GM12865 (cell line): ENCODE results near the gene LYRM1.
"Not testable (repeated sequence)": the region's sequence is repeated elsewhere in the genome, so short reads cannot be mapped to it uniquely, and the experiment has no call there.

Source experiments
- DNase-seq: peaks from one replicate; pipeline ENCODE4 v3.0.0; 2010; ENCODE audit warnings: low read depth
- H3K4me3 ChIP-seq: 2 replicates; pipeline ENCODE4 v1.5.1; 2011; ENCODE audit warnings: mild to moderate bottlenecking, low read depth, low read length, control low read depth
- TF ChIP-seq, protein P1 (sequence below): IDR thresholded peaks from 2 replicates; pipeline ENCODE4 v1.5.1; 2011; ENCODE audit warnings: low read length, control low read depth, low read depth, inconsistent platforms; ENCODE audit not compliant: insufficient read depth; ENCODE audit errors: missing control alignments

The LYRM1 gene

DNA sequence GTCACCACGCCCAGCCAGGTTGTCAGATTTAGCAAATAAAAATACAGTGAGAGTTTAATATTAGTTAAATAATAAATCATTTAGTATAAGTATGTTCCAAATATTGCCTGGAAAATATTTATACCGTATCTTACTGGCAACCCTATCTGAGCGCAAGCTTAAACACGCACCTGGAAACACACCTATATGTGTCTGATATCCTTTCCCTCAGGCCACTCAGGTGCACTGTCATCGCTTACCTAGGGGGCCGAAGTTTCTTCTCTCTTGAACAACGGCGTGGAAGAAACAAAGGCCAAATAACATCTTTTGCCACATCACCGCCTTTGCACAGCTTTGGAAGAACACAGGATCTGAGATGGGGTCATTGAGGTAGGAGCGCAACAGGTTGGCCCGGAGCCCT is 54.0 kb downstream of the LYRM1 start:
- H3K4me3 ChIP-seq: no peak overlapping the region
- TF ChIP-seq, protein P1, sequence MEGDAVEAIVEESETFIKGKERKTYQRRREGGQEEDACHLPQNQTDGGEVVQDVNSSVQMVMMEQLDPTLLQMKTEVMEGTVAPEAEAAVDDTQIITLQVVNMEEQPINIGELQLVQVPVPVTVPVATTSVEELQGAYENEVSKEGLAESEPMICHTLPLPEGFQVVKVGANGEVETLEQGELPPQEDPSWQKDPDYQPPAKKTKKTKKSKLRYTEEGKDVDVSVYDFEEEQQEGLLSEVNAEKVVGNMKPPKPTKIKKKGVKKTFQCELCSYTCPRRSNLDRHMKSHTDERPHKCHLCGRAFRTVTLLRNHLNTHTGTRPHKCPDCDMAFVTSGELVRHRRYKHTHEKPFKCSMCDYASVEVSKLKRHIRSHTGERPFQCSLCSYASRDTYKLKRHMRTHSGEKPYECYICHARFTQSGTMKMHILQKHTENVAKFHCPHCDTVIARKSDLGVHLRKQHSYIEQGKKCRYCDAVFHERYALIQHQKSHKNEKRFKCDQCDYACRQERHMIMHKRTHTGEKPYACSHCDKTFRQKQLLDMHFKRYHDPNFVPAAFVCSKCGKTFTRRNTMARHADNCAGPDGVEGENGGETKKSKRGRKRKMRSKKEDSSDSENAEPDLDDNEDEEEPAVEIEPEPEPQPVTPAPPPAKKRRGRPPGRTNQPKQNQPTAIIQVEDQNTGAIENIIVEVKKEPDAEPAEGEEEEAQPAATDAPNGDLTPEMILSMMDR: no peak
- DNase-seq: no peak

DNA sequence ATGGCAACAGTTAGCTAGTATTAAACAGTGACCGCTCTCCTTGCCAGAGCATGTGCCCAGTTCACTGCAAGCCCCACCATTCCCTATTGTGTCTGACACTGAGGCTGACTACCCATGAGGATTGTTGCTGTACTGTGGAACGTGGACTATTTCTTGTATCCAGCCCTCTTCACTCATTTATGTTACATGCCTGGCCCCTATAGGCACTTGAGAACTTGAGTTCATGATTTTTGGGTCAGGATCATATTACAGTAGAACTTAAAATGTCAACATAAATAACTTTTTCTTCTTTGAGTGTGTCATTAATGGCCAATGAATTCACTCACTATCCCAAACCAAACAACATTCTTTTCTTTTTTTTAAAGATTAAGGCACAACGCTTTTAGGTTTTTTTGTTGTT is 55.7 kb downstream of the LYRM1 start:
- no peak overlapping the region for H3K4me3 ChIP-seq
- no peak for DNase-seq
- TF ChIP-seq, protein P1: no peak

DNA sequence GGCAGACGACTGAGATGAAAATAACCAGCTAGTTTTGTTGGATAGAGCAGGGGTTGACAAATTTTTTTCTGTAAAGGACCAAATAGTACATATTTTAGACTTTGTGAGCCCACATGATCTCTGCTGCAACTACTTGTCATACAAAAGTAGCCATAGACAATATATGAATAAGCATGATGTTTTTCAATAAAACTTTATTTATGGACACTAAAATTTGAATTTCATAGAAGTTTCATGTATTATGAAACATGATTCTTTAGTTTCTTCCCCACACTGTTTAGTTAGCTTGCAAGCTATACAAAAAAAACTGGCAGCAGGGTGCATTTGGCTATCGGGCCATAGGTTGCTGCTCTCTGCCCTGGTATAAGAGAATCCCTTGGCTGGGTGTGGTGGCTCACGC is 56.6 kb downstream of the LYRM1 start:
- no peak for DNase-seq
- no peak overlapping the region for H3K4me3 ChIP-seq
- TF ChIP-seq, protein P1: no peak

DNA sequence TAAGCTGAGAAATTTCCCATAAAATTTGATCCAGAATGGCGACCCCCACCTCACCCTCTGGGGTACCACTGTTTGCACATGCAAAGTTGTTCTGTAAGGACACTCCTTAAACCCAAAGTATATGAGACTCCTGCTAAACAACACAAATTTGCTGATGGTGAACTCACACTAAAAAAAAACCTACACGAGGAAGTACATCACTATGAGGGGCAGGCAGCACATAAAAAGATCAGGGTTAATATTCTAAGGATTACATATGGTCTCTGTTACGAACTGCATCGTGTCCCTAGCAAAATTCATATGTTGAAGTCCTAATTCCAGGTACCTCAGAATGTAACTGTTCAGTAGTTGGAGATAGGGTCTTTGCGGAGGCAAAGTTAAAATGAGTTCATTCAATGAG is 60.3 kb downstream of the LYRM1 start:
- TF ChIP-seq, protein P1: no peak
- DNase-seq: no peak
- no peak overlapping the region for H3K4me3 ChIP-seq

DNA sequence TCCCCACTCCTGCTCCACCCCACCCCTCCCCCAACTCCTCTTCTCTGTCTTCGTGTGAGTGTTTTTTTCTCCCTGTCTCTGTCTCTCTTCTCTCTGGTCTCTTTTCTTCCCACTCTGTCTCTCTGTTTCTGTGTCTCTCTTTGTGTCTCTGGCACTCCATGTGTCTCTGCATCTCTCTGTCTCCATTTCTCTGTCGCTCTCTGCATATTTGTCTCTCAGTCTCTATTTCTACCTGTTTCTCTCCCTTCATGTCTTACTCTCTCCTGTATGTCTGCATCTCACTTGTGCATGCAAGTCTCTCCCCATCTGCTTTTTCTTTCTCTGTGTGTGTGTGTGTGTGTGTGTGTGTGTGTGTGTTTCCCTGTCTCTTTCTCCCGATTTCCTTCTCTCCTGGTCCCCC is 68.2 kb downstream of the LYRM1 start:
- H3K4me3 ChIP-seq: no peak overlapping the region
- no peak for DNase-seq
- TF ChIP-seq, protein P1: no peak

DNA sequence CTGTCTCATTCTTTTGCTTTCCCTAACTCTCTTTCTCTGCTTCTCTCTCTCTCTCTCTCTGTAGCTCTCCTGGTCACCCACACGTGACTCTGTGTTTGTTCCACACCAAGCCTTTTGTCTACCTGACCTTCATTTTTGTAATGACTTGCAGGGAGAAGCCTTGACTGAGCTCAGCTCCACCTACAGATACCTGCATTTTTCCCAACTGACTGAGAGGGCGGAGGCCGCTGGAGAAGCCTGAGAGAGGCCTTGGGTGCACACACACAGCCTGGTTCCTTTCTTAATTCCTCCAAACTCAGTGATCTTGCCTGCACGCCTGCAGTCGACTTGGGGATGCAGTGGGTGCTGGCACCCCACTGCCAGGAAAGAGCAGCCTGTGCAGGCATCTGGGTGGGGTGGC is 68.8 kb downstream of the LYRM1 start:
- TF ChIP-seq, protein P1: no peak
- H3K4me3 ChIP-seq: no peak overlapping the region
- DNase-seq: no peak

DNA sequence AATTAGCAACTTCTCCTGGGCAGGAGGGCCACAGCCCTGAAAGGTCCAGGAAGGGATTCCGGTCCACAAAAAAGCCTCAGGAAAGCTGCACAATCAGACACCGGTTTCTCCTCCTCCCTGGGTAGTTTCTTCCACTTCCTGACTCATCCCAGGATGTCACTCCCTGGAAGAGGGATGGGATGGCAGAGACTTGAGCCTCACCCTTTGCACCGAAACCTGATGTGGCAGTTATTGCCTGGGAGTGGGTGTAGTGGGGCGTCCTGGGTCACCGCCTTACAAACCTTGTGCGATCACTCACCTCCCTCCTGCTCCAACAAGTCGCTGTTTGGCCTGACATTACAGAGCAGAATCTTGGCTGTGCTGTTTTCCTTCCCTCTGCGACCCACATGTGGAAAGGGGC is 70.8 kb downstream of the LYRM1 start:
- no peak for DNase-seq
- no peak overlapping the region for H3K4me3 ChIP-seq
- TF ChIP-seq, protein P1: no peak

DNA sequence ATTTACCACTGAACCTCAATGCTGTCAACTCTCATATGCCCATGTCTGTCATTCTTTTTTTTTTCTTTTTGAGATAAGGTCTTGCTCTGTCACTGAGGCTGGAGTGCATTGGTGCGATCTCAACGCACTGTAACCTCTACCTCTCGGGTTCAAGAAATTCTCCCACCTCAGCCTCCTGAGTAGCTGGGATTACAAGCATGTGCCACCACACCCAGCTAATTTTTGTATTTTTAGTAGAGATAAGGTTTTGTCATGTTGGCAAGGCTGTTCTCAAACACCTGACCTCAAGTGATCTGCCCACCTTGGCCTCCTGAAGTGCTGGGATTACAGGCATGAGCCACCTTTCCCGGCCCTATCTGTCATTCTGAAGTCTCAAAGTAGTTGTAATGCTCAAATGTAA is 72.6 kb downstream of the LYRM1 start:
- H3K4me3 ChIP-seq, DNase-seq: not testable (repeated sequence)
